Suppressor macrophage (primary cell): Measurements from ENCODE around the gene EIF1B.
A peak's percentile ranks its signal among the peaks of the same experiment; 100 is the strongest.

ENCODE experiments used
- DNase-seq, 4 experiments: peaks; one replicate each; pipeline ENCODE4 v3.0.0-alpha.2; 2020 to 2022

The EIF1B gene

GRCh38 chr3:40308725-40309417, 636 bp upstream of the EIF1B start:
- DNase-seq = peak in 1 of 4 experiments; percentile 2

GRCh38 chr3:40309925-40310695, 603 bp downstream of the EIF1B start:
- peak; percentile 36 to 57 (median 49) for DNase-seq

- peak in 3 of 4 experiments; percentile 6 to 17 (median 11) for DNase-seq
Observed at GRCh38 chr3:40310705-40311104, 1.2 kb downstream of the EIF1B start.

GRCh38 chr3:40312661-40313226, 3.2 kb downstream of the EIF1B start:
- DNase-seq = peak; percentile 11 to 59 (median 52)

- DNase-seq = peak; percentile 73 to 95 (median 82)
Observed at GRCh38 chr3:40313975-40314860, 4.7 kb downstream of the EIF1B start.

- DNase-seq = peak; percentile 72 to 86 (median 79)
Observed at GRCh38 chr3:40317061-40317855, 7.8 kb downstream of the EIF1B start.

GRCh38 chr3:40321818-40322217, 12.3 kb downstream of the EIF1B start:
- DNase-seq = peak in 1 of 4 experiments; percentile 26

GRCh38 chr3:40323946-40324345, 14.4 kb downstream of the EIF1B start:
- no peak for DNase-seq

- no peak for DNase-seq
Observed at GRCh38 chr3:40324621-40325020, 15.1 kb downstream of the EIF1B start.

GRCh38 chr3:40325465-40325864, 16.0 kb downstream of the EIF1B start:
- no peak for DNase-seq

GRCh38 chr3:40328374-40328773, 18.9 kb downstream of the EIF1B start:
- no peak for DNase-seq

GRCh38 chr3:40329071-40329470, 19.6 kb downstream of the EIF1B start:
- DNase-seq = no peak

GRCh38 chr3:40332684-40333083, 23.2 kb downstream of the EIF1B start:
- no peak for DNase-seq

GRCh38 chr3:40333416-40333815, 23.9 kb downstream of the EIF1B start:
- no peak for DNase-seq

GRCh38 chr3:40333852-40334251, 24.3 kb downstream of the EIF1B start:
- no peak for DNase-seq

GRCh38 chr3:40336101-40336500, 26.6 kb downstream of the EIF1B start:
- DNase-seq = no peak

GRCh38 chr3:40336511-40337135, 27.1 kb downstream of the EIF1B start:
- DNase-seq = no peak

- DNase-seq = no peak
Observed at GRCh38 chr3:40337136-40338108, 27.9 kb downstream of the EIF1B start.

GRCh38 chr3:40339871-40340270, 30.4 kb downstream of the EIF1B start:
- DNase-seq = no peak
